Fibroblast of lung (primary cell): ENCODE data around the gene CENPVL2. TPM values are rescaled to one million over a fixed set of nuclear protein-coding genes. Genes with fewer than 3 reads are reported as not detected.
"Not testable (repeated sequence)": the region's sequence is repeated elsewhere in the genome, so short reads cannot be mapped to it uniquely, and the experiment has no call there.

Source experiments
- DNase-seq, 2 donors: peaks; one replicate each; pipeline versions ENCODE4 v3.0.0 to v3.0.0-alpha.2; 2010; ENCODE audit warnings: low read depth in 2 of 2
- H2AFZ ChIP-seq: 2 replicates; pipeline ENCODE4 v1.5.1; 2012; ENCODE audit warnings: low read length, control low read depth, inconsistent platforms
- H3K27ac ChIP-seq: 2 replicates; pipeline ENCODE4 v1.5.1; 2011; ENCODE audit warnings: low read length, control low read depth; ENCODE audit not compliant: insufficient read depth
- H3K27me3 ChIP-seq: 2 replicates; pipeline ENCODE4 v1.5.1; 2011; ENCODE audit warnings: mild to moderate bottlenecking, low read length; ENCODE audit not compliant: control insufficient read depth, insufficient read depth
- H3K36me3 ChIP-seq: 2 replicates; pipeline ENCODE4 v1.5.1; 2011; ENCODE audit warnings: low read length; ENCODE audit not compliant: control insufficient read depth, insufficient read depth
- H3K4me1 ChIP-seq: 2 replicates; pipeline ENCODE4 v1.5.1; 2011; ENCODE audit warnings: low read length; ENCODE audit not compliant: control insufficient read depth, insufficient read depth; ENCODE audit errors: extremely low read depth
- H3K4me2 ChIP-seq: 2 replicates; pipeline ENCODE4 v1.5.1; 2011; ENCODE audit warnings: low read length, control low read depth; ENCODE audit not compliant: insufficient read depth; ENCODE audit errors: extremely low read depth
- H3K4me3 ChIP-seq, 4 experiments: fragments of 200-600 bp in 1 of 4; sonication (generic) in 1 of 4; replicated peaks in 1 of 4; 2 replicates each; pipeline ENCODE4 v1.5.1; 2011 to 2016; ENCODE audit warnings: low read length in 4 of 4, low read depth in 3 of 4, mild to moderate bottlenecking in 3 of 4, control low read depth in 2 of 4, inconsistent platforms in 1 of 4, mixed read lengths in 1 of 4; ENCODE audit not compliant: insufficient read depth in 1 of 4; ENCODE audit errors: control extremely low read depth in 1 of 4
- H3K79me2 ChIP-seq: 2 replicates; pipeline ENCODE4 v1.5.1; 2012; ENCODE audit warnings: mild to moderate bottlenecking, low read length, inconsistent platforms; ENCODE audit not compliant: control insufficient read depth, insufficient read depth
- H3K9ac ChIP-seq: 2 replicates; pipeline ENCODE4 v1.5.1; 2011; ENCODE audit warnings: mild to moderate bottlenecking, low read length, control low read depth; ENCODE audit not compliant: insufficient read depth
- H3K9me3 ChIP-seq: 2 replicates; pipeline ENCODE4 v1.5.1; 2012; ENCODE audit warnings: low read depth, low read length; ENCODE audit not compliant: control insufficient read depth, insufficient read depth
- H4K20me1 ChIP-seq: 2 replicates; pipeline ENCODE4 v1.5.1; 2011; ENCODE audit warnings: low read length; ENCODE audit not compliant: control insufficient read depth, insufficient read depth; ENCODE audit errors: extremely low read depth
- EZH2 ChIP-seq: IDR thresholded peaks from 2 replicates; pipeline ENCODE4 v1.5.1; 2012; ENCODE audit warnings: low read length, control low read depth, mild to moderate bottlenecking; ENCODE audit errors: missing control alignments
- polyA plus RNA-seq, 2 donors: library from polyadenylated mRNA; depleted of rRNA in 1 of 2; stranded (reverse) in 1 of 2; unstranded in 1 of 2; fragments of >200 nt; gene quantifications; 2 replicates each; pipeline ENCODE4 v1.2.1, GENCODE V29; 2011 to 2012; ENCODE audit warnings: missing spikeins in 1 of 2
- total RNA-seq: library from RNA; depleted of rRNA; stranded (reverse); fragments of >200 nt; gene quantifications from 2 replicates; pipeline ENCODE4 v1.2.1, GENCODE V29; 2014
- TF ChIP-seq, protein P1 (sequence below), 2 donors: IDR thresholded peaks in 1 of 2; conservative IDR thresholded peaks in 1 of 2; 1 replicate in 1 of 2; 2 replicates in 1 of 2; pipeline ENCODE4 v1.5.1; 2011 to 2012; ENCODE audit warnings: low read length in 2 of 2, control low read depth in 1 of 2, inconsistent platforms in 1 of 2, low read depth in 1 of 2, mild to moderate bottlenecking in 1 of 2

CENPVL2 gene
- total and polyA plus RNA-seq, 2 donors (not counting 1 experiment from before 2014, with no cell fraction given), result not detected

DNA sequence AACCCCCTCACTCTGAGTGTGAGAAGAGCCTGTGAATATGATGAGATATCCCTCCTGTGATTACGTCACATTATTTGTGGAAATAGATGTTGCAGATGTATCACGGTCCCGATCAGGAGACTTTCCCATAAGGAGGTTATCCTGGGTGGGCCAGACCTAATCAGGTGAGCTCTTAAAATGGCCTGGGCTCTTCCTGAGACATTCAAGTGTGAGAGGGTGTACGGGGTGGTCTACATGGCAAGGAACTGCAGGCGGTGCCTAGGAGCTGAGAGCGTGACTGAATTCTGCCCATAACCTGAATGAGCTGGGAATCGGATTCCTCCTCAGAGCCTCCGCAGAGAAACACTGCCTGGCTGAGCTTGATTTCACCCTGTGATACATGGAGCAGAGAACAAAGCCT lies 14.8 kb upstream of the CENPVL2 start:
- H3K27me3 ChIP-seq, result no peaks in the 10 kb centered on the region
- no peak overlapping the region for H3K27ac ChIP-seq
- no peak overlapping the region for H3K9ac ChIP-seq
- H3K9me3 ChIP-seq, result no peaks in the 10 kb centered on the region
- no peak for DNase-seq
- TF ChIP-seq EZH2, result no peak
- TF ChIP-seq, protein P1, sequence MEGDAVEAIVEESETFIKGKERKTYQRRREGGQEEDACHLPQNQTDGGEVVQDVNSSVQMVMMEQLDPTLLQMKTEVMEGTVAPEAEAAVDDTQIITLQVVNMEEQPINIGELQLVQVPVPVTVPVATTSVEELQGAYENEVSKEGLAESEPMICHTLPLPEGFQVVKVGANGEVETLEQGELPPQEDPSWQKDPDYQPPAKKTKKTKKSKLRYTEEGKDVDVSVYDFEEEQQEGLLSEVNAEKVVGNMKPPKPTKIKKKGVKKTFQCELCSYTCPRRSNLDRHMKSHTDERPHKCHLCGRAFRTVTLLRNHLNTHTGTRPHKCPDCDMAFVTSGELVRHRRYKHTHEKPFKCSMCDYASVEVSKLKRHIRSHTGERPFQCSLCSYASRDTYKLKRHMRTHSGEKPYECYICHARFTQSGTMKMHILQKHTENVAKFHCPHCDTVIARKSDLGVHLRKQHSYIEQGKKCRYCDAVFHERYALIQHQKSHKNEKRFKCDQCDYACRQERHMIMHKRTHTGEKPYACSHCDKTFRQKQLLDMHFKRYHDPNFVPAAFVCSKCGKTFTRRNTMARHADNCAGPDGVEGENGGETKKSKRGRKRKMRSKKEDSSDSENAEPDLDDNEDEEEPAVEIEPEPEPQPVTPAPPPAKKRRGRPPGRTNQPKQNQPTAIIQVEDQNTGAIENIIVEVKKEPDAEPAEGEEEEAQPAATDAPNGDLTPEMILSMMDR (conservative IDR thresholded peaks at IDR 0.05 in 1 of 2, IDR thresholded peaks at IDR 0.05 in 1 of 2; ENCODE audit: low read depth in 1 of 2, low read length in 2 of 2), result no peak
- H3K79me2 ChIP-seq, result no peaks in the 10 kb centered on the region
- H3K4me3 ChIP-seq, result no peak overlapping the region
- no peaks in the 10 kb centered on the region for H3K36me3 ChIP-seq
- no peaks in the 10 kb centered on the region for H3K4me1 ChIP-seq
- no peaks in the 10 kb centered on the region for H4K20me1 ChIP-seq
- no peak overlapping the region for H3K4me2 ChIP-seq
- H2AFZ ChIP-seq, result no peak overlapping the region

DNA sequence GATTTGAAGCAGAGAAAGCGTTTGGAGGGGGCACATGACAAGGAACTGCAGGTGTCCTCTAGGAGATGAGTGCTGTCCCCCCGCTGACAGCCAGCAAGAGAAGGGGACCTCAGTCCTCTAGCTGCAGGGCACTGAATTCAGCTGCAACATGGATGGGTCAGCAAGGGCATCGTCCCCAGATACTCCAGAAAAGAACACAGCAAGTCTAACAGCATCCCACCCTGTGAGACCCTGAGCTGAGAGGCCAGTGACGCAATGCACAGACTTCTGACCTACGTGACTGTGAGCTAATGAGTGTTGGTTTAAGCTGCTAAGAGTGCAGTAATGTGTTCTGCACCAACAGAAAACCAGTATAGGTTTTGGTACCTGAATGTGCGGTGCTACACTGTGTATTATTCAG lies 11.6 kb upstream of the CENPVL2 start:
- no peak overlapping the region for H3K4me2 ChIP-seq
- no peak overlapping the region for H3K27ac ChIP-seq
- no peaks in the 10 kb centered on the region for H3K4me1 ChIP-seq
- H3K79me2 ChIP-seq, result no peaks in the 10 kb centered on the region
- DNase-seq, result no peak
- no peaks in the 10 kb centered on the region for H4K20me1 ChIP-seq
- no peaks in the 10 kb centered on the region for H3K27me3 ChIP-seq
- H3K9ac ChIP-seq, result no peak overlapping the region
- no peak overlapping the region for H2AFZ ChIP-seq
- H3K9me3 ChIP-seq, result no peaks in the 10 kb centered on the region
- H3K4me3 ChIP-seq, result no peak overlapping the region
- no peak for TF ChIP-seq EZH2
- TF ChIP-seq, protein P1 (conservative IDR thresholded peaks at IDR 0.05 in 1 of 2, IDR thresholded peaks at IDR 0.05 in 1 of 2; ENCODE audit: low read depth in 1 of 2, low read length in 2 of 2), result no peak
- H3K36me3 ChIP-seq, result no peaks in the 10 kb centered on the region

DNA sequence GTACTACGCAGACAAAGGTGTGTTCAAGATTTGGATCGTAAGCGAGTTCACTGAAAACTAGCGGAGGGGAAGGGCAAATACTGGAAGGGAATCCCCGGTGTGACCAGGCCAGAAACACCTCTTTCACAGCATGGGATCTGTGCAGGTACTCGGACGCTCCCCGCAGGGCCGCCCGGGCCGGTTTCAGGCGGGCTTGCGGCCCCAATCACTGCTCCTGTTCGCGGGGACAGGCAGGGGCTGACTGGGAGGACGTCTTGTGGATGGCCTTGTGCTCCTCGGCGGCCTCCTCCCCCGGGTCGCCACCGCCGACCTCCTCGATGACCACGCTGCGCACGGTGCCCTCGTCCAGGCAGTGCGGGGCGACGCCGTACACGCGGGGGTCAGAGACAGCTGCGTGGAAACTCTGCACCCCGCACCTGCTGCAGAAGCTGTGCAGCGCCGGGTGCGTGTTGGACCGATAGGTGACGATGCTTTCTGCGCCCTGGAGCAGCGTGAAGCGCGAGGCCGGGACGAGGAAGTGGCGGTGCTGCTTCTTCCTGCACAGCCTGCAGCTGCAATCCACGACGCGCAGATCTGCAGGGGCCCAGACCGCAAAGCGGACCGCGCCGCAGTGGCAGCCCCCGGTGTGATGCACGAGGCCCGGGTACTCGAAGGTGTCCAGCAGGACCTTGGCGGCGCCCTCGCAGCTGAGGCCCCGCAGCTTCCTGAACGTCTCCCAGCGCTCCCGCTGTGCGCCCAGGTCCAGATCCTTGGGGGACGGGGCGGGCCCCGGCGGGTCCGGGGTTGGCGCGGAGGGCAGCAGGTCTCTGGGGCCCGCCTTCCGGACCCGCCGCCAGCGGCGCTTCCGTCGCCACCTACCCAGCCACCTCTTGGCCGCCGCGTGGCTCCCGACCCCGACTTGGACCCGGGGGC lies 567 bp downstream of the CENPVL2 start:
- not testable (repeated sequence) for H3K9ac ChIP-seq, H3K79me2 ChIP-seq, H4K20me1 ChIP-seq, H3K4me3 ChIP-seq, H3K4me1 ChIP-seq, DNase-seq, H2AFZ ChIP-seq, H3K27ac ChIP-seq, H3K4me2 ChIP-seq, H3K9me3 ChIP-seq, H3K36me3 ChIP-seq, H3K27me3 ChIP-seq

DNA sequence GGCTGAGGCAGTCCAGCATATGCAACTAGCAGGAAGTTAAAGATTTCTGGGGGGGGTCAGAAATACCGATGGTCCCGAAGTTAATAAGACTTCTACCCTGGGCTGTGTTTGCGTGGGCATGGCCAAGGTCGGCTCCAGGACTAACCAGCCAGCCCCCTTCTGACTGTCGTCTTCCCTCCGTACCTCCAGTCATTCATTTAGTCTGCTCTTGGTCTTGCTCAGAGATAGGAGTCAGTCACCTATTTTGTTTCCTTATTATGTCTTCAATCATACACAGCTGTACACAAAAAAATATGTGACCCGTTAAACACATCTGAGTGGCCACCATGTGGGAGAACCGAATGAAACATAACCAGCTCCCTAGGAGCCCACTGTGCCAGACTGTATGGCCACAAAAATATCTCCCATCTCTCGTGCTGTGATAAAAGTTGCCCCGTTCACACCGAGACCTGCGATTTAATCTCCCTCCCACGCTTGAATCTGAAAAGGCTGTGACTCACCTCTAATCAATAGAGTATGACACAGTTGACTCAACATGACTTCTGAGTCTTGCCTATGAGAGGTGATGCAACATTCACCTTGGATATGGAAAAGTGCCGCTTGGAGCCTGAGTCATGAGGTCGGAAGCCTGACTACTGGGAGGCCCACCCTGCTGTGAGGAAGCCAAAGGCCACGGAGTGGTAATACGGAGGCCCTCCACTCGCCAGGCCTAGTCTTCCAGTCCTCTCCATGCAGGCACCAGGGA lies 2.8 kb downstream of the CENPVL2 start:
- H3K27ac ChIP-seq, H3K36me3 ChIP-seq, H3K9ac ChIP-seq, H3K4me1 ChIP-seq, H3K4me2 ChIP-seq, H3K27me3 ChIP-seq, H3K4me3 ChIP-seq, DNase-seq, H2AFZ ChIP-seq, H4K20me1 ChIP-seq, H3K9me3 ChIP-seq, H3K79me2 ChIP-seq: not testable (repeated sequence)
